Endothelial cell of umbilical vein (primary cell): ENCODE data around the gene DIP2A. TPM values are rescaled to one million over a fixed set of nuclear protein-coding genes. Genes with fewer than 3 reads are reported as not detected.
A peak's percentile ranks its signal among the peaks of the same experiment; 100 is the strongest.

ENCODE experiments used
- BruUV-seq: library from RNA; stranded (reverse); fragments of 400-500 nt; replicated peaks from 2 replicates; lab custom pipeline; 2021; lab: Mats Ljungman, UMichigan
- CTCF ChIA-PET: fragments of 300-600, 350-600 bp; sonication (Branson Sonifier 250); formaldehyde crosslinking; loops from one replicate; lab custom pipeline; 2021; ENCODE audit warnings: antibody characterized with exemption, inconsistent platforms; lab: Charles Lee
- POLR2A ChIA-PET: fragments of 300-600, 350-600 bp; sonication (Branson Sonifier 250); formaldehyde crosslinking; loops from one replicate; lab custom pipeline; 2021; ENCODE audit warnings: antibody characterized with exemption, inconsistent platforms; lab: Charles Lee
- DNase-seq: peaks from one replicate; pipeline ENCODE4 v3.0.0-alpha.2; 2011; ENCODE audit warnings: low read depth, low spot score
- FAIRE-seq: peaks from 2 replicates; lab custom pipeline; 2011; peaks lifted over from hg19 to GRCh38; lab: Jason Lieb, UNC
- H2AFZ ChIP-seq: 2 replicates; pipeline ENCODE4 v1.6.0; 2012; ENCODE audit warnings: low read depth, low read length, control low read depth, inconsistent platforms
- H3K27ac ChIP-seq: 2 replicates; pipeline ENCODE4 v1.5.1; 2011; ENCODE audit warnings: low read depth, mild to moderate bottlenecking, control low read depth, low read length, moderate library complexity; ENCODE audit not compliant: insufficient read depth
- H3K27me3 ChIP-seq, 2 experiments: 2 replicates each; pipeline versions ENCODE4 v1.6.0 to v1.6.1; 2011; ENCODE audit warnings: low read length in 2 of 2, mixed read lengths in 1 of 2; ENCODE audit not compliant: control insufficient read depth in 2 of 2, insufficient read depth in 2 of 2
- H3K36me3 ChIP-seq, 2 experiments: 2 replicates in 1 of 2; 3 replicates in 1 of 2; pipeline ENCODE4 v1.5.1; 2011; ENCODE audit warnings: low read length in 2 of 2, mild to moderate bottlenecking in 1 of 2, moderate library complexity in 1 of 2; ENCODE audit not compliant: control insufficient read depth in 2 of 2, insufficient read depth in 2 of 2; ENCODE audit errors: extremely low read depth in 1 of 2
- H3K4me1 ChIP-seq: 3 replicates; pipeline ENCODE4 v1.5.1; 2011; ENCODE audit warnings: mild to moderate bottlenecking, low read length; ENCODE audit not compliant: control insufficient read depth, insufficient read depth; ENCODE audit errors: extremely low read depth
- H3K4me2 ChIP-seq: 2 replicates; pipeline ENCODE4 v1.6.1; 2011; ENCODE audit warnings: low read length, control low read depth, mixed read lengths; ENCODE audit not compliant: insufficient read depth
- H3K4me3 ChIP-seq, 3 experiments: fragments of 200-600 bp in 1 of 3; sonication (generic), shearing (Covaris generic) in 1 of 3; replicated peaks in 1 of 3; 2 replicates each; pipeline ENCODE4 v1.5.1; 2011 to 2016; ENCODE audit warnings: control low read depth in 3 of 3, low read length in 3 of 3, mild to moderate bottlenecking in 2 of 3, inconsistent platforms in 1 of 3, low read depth in 1 of 3, moderate library complexity in 1 of 3; ENCODE audit not compliant: insufficient read depth in 1 of 3
- H3K79me2 ChIP-seq: 2 replicates; pipeline ENCODE4 v1.6.0; 2012; ENCODE audit warnings: low read length, inconsistent platforms; ENCODE audit not compliant: control insufficient read depth, insufficient read depth
- H3K9ac ChIP-seq: replicated peaks from 2 replicates; pipeline ENCODE3; 2011; ENCODE audit warnings: low read length, control low read depth; ENCODE audit not compliant: insufficient read depth; ENCODE audit errors: extremely low read depth
- H3K9me1 ChIP-seq: replicated peaks from 3 replicates; pipeline ENCODE4 v1.6.0; 2011; ENCODE audit warnings: mild to moderate bottlenecking, low read length; ENCODE audit not compliant: control insufficient read depth, insufficient read depth; ENCODE audit errors: extremely low read depth
- H3K9me3 ChIP-seq: replicated peaks from 2 replicates; pipeline ENCODE4 v1.5.1; 2012; ENCODE audit warnings: low read length, inconsistent platforms; ENCODE audit not compliant: control insufficient read depth, insufficient read depth
- H4K20me1 ChIP-seq: replicated peaks from 2 replicates; pipeline ENCODE3; 2011; ENCODE audit warnings: mild to moderate bottlenecking, low read length; ENCODE audit not compliant: control insufficient read depth, insufficient read depth; ENCODE audit errors: extremely low read depth
- CTCF ChIP-seq, 2 donors: IDR thresholded peaks; 1 replicate in 1 of 2; 2 replicates in 1 of 2; pipeline ENCODE4 v1.5.1; 2011; ENCODE audit warnings: low read length in 2 of 2, mild to moderate bottlenecking in 2 of 2, moderate library complexity in 2 of 2, control low read depth in 1 of 2, inconsistent platforms in 1 of 2, low read depth in 1 of 2; ENCODE audit not compliant: insufficient read depth in 1 of 2; ENCODE audit errors: extremely low read depth in 1 of 2
- EZH2 ChIP-seq: IDR thresholded peaks from 2 replicates; pipeline ENCODE4 v1.6.1; 2012; ENCODE audit warnings: borderline replicate concordance, low read depth, mild to moderate bottlenecking, moderate library complexity, low read length, inconsistent platforms; ENCODE audit not compliant: severe bottlenecking
- FOS ChIP-seq: IDR thresholded peaks from 2 replicates; pipeline ENCODE4 v1.6.1; 2011; ENCODE audit warnings: mild to moderate bottlenecking, low read length, moderate library complexity, borderline replicate concordance; ENCODE audit not compliant: insufficient read depth
- GATA2 ChIP-seq: IDR thresholded peaks from 2 replicates; pipeline ENCODE4 v1.7.0; 2011; ENCODE audit warnings: low read depth, mild to moderate bottlenecking, moderate library complexity, mixed read lengths, low read length; ENCODE audit not compliant: insufficient read length, insufficient read depth
- JUN ChIP-seq: IDR thresholded peaks from 2 replicates; pipeline ENCODE4 v1.6.1; 2011; ENCODE audit warnings: borderline replicate concordance, low read depth; ENCODE audit not compliant: insufficient read length, insufficient read depth
- MAX ChIP-seq: IDR thresholded peaks from 2 replicates; pipeline ENCODE4 v1.6.1; 2011; ENCODE audit not compliant: insufficient read depth, insufficient read length
- MYC ChIP-seq: IDR thresholded peaks from one replicate; pipeline ENCODE4 v1.6.1; 2011; ENCODE audit warnings: mild to moderate bottlenecking, low read depth, low read length
- POLR2A ChIP-seq: IDR thresholded peaks from 2 replicates; pipeline ENCODE4 v1.6.1; 2012; ENCODE audit warnings: low read depth, mild to moderate bottlenecking, control low read depth, low read length
- POLR2AphosphoS5 ChIP-seq: IDR thresholded peaks from 2 replicates; pipeline ENCODE4 v1.6.1; 2012; ENCODE audit warnings: low read depth, mild to moderate bottlenecking, control low read depth, low read length, moderate library complexity; ENCODE audit not compliant: insufficient read depth
- dilution Hi-C: fragments of 300-500 bp; cut with MboI; formaldehyde crosslinking; loops from one replicate; pipeline ENCODE4 v1.15.0; 2019; ENCODE audit warnings: low sequenced_read_pairs; ENCODE audit not compliant: extremely low pct_ligation_motif_present
- intact Hi-C: fragments of 100-400 bp; cut with micrococcal nuclease; formaldehyde crosslinking; loops from one replicate; pipeline ENCODE4 v1.10.0; 2022
- polyA plus RNA-seq, 4 experiments: library from polyadenylated mRNA; depleted of rRNA in 3 of 4; stranded (reverse) in 3 of 4; unstranded in 1 of 4; fragments of >200 nt; gene quantifications; 2 replicates each; pipeline versions ENCODE4 v1.2.1 to v1.2.3, GENCODE V29; 2011 to 2012; ENCODE audit warnings: missing spikeins in 1 of 4
- total RNA-seq: library from RNA; stranded (reverse); gene quantifications from 2 replicates; pipeline ENCODE4 v1.2.3, GENCODE V29; 2021

DIP2A gene
- total and polyA plus RNA-seq, 2 donors (not counting 3 experiments of a cell fraction or from before 2014, with no cell fraction given) = 34.5 to 62.1 TPM

GRCh38 chr21:46454634-46455390 lies 3.9 kb upstream of the DIP2A start:
- Histone ChIP-seq H3K79me2 (peaks cover 19% of the 10 kb centered on the region), H2AFZ (no peak overlapping the region), H3K36me3 (no peaks in the 10 kb centered on the region), H4K20me1 (no peaks in the 10 kb centered on the region), H3K4me3 (no peak overlapping the region), H3K4me2 (peak overlapping the region; percentile 45), H3K9ac (peak overlapping the region; percentile 40), H3K27ac (peak overlapping the region; percentile 61), H3K9me1 (no peaks in the 10 kb centered on the region), H3K4me1 (peaks cover 35% of the 10 kb centered on the region), H3K27me3 (no peaks in the 10 kb centered on the region), H3K9me3 (no peaks in the 10 kb centered on the region)
- ChIA-PET CTCF (interaction anchor here (0.6 to 1.6 kb wide), 4 partner anchors 46 to 312 kb away, joined by 3 to 5 read pairs (median 3); no protein-coding TSS in a partner anchor), POLR2A (interaction anchor here (0.6 kb wide), 1 partner anchor 92 kb away, joined by 3 read pairs; no protein-coding TSS in a partner anchor)
- no TSS peak for BruUV-seq
- FAIRE-seq (no peak), DNase-seq (peak; percentile 16)
- intact Hi-C loops (loop anchor here (2.0 to 5.0 kb wide), 2 partner anchors 62 to 130 kb away; partner anchors contain the start of gene PCNT), dilution Hi-C loops (no loop called here)
- TF ChIP-seq MAX (no peak), FOS (no peak), POLR2AphosphoS5 (no peak), GATA2 (no peak), CTCF (IDR thresholded peaks at IDR 0.05; ENCODE audit: extremely low read depth in 1 of 2, insufficient read depth in 1 of 2, low read depth in 1 of 2, low read length in 2 of 2) (no peak), POLR2A (no peak), MYC (no peak), JUN (no peak), EZH2 (no peak)
